Endothelial cell (in vitro differentiated cells): ENCODE data around the gene CA14. TPM values are rescaled to one million over a fixed set of nuclear protein-coding genes. Genes with fewer than 3 reads are reported as not detected.

ENCODE experiments used
- DNase-seq: peaks from one replicate; pipeline ENCODE4 v3.0.0; 2021; ENCODE audit warnings: low spot score
- H3K27ac Mint-ChIP-seq: one replicate; pipeline ENCODE4 v1.8.0; 2021; ENCODE audit warnings: mixed read lengths, inconsistent platforms; ENCODE audit not compliant: unreplicated experiment
- H3K27me3 Mint-ChIP-seq: one replicate; pipeline ENCODE4 v1.8.0; 2021; ENCODE audit warnings: mild to moderate bottlenecking, moderate library complexity, mixed read lengths, inconsistent platforms; ENCODE audit not compliant: unreplicated experiment
- H3K36me3 Mint-ChIP-seq: one replicate; pipeline ENCODE4 v1.8.0; 2021; ENCODE audit warnings: mild to moderate bottlenecking, low read depth, mixed read lengths, inconsistent platforms; ENCODE audit not compliant: unreplicated experiment
- H3K4me1 Mint-ChIP-seq: one replicate; pipeline ENCODE4 v1.8.0; 2021; ENCODE audit warnings: mild to moderate bottlenecking, mixed read lengths, inconsistent platforms; ENCODE audit not compliant: unreplicated experiment
- H3K4me3 Mint-ChIP-seq: one replicate; pipeline ENCODE4 v1.8.0; 2021; ENCODE audit warnings: mild to moderate bottlenecking, mixed read lengths, inconsistent platforms; ENCODE audit not compliant: unreplicated experiment
- H3K9me3 Mint-ChIP-seq: one replicate; pipeline ENCODE4 v1.8.0; 2021; ENCODE audit warnings: mixed read lengths, inconsistent platforms; ENCODE audit not compliant: unreplicated experiment
- total RNA-seq: library from RNA; stranded (reverse); fragmentation: NEBNext Ultra II Directional; extraction: Animal tissue kit (Norgen Biotek cat#: 25700); gene quantifications from one replicate; pipeline ENCODE4 v1.2.1, GENCODE V29; 2021; ENCODE audit not compliant: unreplicated experiment
- TF ChIP-seq, protein P1 (sequence below): fragments of 200-600 bp; sonication (generic); IDR thresholded peaks from one replicate; pipeline ENCODE4 v1.5.0; 2021; ENCODE audit warnings: antibody characterized with exemption; ENCODE audit not compliant: unreplicated experiment

CA14 gene
- total RNA-seq, 1 donor from 2014 or later, result 6.3 TPM

DNA sequence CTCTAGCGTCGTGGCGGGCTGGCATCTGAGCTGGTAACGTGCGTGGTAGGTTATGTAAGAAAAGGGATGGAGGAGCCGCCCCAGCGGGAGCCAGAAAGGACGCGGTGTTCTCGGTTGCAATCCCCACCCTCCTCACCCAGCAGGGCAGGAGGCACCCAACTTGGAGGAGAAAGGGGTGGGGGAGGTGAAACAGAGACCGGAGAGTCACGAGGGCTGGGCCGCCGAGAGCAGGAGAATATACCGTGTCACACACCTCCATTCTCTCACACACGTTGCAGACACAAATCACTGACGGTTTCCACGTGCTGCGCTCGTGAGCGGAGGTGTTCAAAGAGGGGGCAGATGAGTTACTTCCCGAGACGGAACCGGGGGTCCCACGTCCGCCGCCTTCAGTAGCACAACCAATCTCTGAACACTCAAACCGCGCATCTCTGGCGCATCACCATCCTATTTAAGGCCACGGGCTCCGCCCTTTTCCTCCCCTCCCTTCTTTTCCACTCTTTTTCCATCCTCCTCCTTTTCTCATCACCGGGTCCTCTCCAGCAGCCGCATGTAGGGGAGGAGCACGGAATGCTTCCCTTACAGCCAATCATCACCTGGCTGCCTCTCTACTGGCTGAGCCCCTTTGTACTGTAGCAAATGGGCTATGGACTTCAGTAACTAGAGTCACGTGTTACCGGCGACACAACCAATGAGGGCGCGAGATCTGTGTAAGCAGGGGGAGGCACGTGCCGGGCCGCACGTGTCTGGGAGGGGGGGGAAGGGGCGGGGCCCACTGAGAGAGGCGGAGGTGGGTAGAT, 24.4 kb downstream of the CA14 start, which contains the start of gene CIART:
Gene CIART (plus strand): TSS at position 797 of the 800 bp plus-strand sequence. CDS start 714 bp downstream, outside the sequence.
- TF ChIP-seq, protein P1, sequence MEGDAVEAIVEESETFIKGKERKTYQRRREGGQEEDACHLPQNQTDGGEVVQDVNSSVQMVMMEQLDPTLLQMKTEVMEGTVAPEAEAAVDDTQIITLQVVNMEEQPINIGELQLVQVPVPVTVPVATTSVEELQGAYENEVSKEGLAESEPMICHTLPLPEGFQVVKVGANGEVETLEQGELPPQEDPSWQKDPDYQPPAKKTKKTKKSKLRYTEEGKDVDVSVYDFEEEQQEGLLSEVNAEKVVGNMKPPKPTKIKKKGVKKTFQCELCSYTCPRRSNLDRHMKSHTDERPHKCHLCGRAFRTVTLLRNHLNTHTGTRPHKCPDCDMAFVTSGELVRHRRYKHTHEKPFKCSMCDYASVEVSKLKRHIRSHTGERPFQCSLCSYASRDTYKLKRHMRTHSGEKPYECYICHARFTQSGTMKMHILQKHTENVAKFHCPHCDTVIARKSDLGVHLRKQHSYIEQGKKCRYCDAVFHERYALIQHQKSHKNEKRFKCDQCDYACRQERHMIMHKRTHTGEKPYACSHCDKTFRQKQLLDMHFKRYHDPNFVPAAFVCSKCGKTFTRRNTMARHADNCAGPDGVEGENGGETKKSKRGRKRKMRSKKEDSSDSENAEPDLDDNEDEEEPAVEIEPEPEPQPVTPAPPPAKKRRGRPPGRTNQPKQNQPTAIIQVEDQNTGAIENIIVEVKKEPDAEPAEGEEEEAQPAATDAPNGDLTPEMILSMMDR, result no peak
- DNase-seq, result peak; percentile 81
- Mint-ChIP-seq H3K36me3 (peaks cover 45% of the 10 kb centered on the region), H3K27me3 (peaks cover 14% of the 10 kb centered on the region), H3K27ac (peak within 1 kb of the TSS; percentile 84), H3K9me3 (no peaks in the 10 kb centered on the region), H3K4me1 (peaks cover 36% of the 10 kb centered on the region), H3K4me3 (peak within 1 kb of the TSS; percentile 93)

- TF ChIP-seq, protein P1, result no peak
- Mint-ChIP-seq H3K27ac (peak overlapping the region; percentile 76), H3K4me3 (peak overlapping the region; percentile 93), H3K27me3 (peaks cover 14% of the 10 kb centered on the region), H3K36me3 (peaks cover 42% of the 10 kb centered on the region), H3K4me1 (peaks cover 36% of the 10 kb centered on the region), H3K9me3 (no peaks in the 10 kb centered on the region)
- no peak for DNase-seq
These were observed 25.0 kb downstream of the CA14 start for GRCh38 chr1:150282558-150282958.

- H3K4me1 Mint-ChIP-seq, result peaks cover 34% of the 10 kb centered on the region
- no peak overlapping the region for H3K27ac Mint-ChIP-seq
- peaks cover 38% of the 10 kb centered on the region for H3K36me3 Mint-ChIP-seq
- peak overlapping the region; percentile 93 for H3K4me3 Mint-ChIP-seq
- peaks cover 14% of the 10 kb centered on the region for H3K27me3 Mint-ChIP-seq
- no peaks in the 10 kb centered on the region for H3K9me3 Mint-ChIP-seq
- TF ChIP-seq, protein P1, result no peak
- DNase-seq, result no peak
These were observed 25.7 kb downstream of the CA14 start for GRCh38 chr1:150283260-150283659.

GRCh38 chr1:150288382-150288781, 30.8 kb downstream of the CA14 start:
- peaks cover 15% of the 10 kb centered on the region for H3K27me3 Mint-ChIP-seq
- peaks cover 9% of the 10 kb centered on the region for H3K36me3 Mint-ChIP-seq
- no peak for DNase-seq
- no peaks in the 10 kb centered on the region for H3K9me3 Mint-ChIP-seq
- TF ChIP-seq, protein P1, result no peak
- H3K4me1 Mint-ChIP-seq, result peaks cover 6% of the 10 kb centered on the region
- H3K27ac Mint-ChIP-seq, result no peak overlapping the region
- H3K4me3 Mint-ChIP-seq, result no peak overlapping the region

GRCh38 chr1:150288822-150289221, 31.2 kb downstream of the CA14 start:
- H3K27me3 Mint-ChIP-seq, result peaks cover 20% of the 10 kb centered on the region
- no peak overlapping the region for H3K4me3 Mint-ChIP-seq
- no peak for DNase-seq
- H3K9me3 Mint-ChIP-seq, result no peaks in the 10 kb centered on the region
- H3K4me1 Mint-ChIP-seq, result peaks cover 9% of the 10 kb centered on the region
- peaks cover 12% of the 10 kb centered on the region for H3K36me3 Mint-ChIP-seq
- TF ChIP-seq, protein P1, result no peak
- H3K27ac Mint-ChIP-seq, result no peak overlapping the region
